Fibroblast of lung (primary cell): ENCODE data around the gene PDE6G.

ENCODE experiments used
- CTCF ChIP-seq, 2 donors: IDR thresholded peaks in 1 of 2; conservative IDR thresholded peaks in 1 of 2; 1 replicate in 1 of 2; 2 replicates in 1 of 2; pipeline ENCODE4 v1.5.1; 2011 to 2012; ENCODE audit warnings: low read length in 2 of 2, control low read depth in 1 of 2, inconsistent platforms in 1 of 2, low read depth in 1 of 2, mild to moderate bottlenecking in 1 of 2
- EZH2 ChIP-seq: IDR thresholded peaks from 2 replicates; pipeline ENCODE4 v1.5.1; 2012; ENCODE audit warnings: low read length, control low read depth, mild to moderate bottlenecking; ENCODE audit errors: missing control alignments

DNA sequence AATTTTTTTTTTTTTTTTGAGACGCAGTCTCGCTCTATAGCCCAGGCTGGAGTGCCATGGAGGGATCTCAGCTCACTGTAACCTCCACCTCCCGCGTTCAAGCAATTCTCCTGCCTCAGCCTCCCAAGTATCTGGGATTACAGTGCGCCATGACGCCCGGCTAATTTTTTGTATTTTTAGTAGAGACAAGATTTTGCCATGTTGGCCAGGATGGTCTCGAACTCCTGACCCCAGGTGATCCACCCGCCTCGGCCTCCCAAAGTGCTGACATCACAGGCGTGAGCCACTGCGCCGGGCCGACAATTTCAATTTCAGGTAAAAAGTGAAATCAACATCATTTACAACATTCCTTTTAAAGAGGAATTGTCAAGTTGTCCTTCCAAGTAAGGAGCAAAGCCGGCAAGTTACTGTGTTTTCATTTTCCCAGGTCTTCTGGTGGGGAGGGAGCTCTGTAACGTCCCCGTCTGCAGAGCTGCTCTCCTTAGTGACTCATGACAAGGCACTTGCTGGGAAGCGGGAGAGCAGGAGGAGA, 20.3 kb downstream of the PDE6G start:
- no peak for TF ChIP-seq CTCF (conservative IDR thresholded peaks at IDR 0.05 in 1 of 2, IDR thresholded peaks at IDR 0.05 in 1 of 2; ENCODE audit: low read depth in 1 of 2, low read length in 2 of 2)
- no peak for TF ChIP-seq EZH2
